ENCODE data around the gene GPS2. TPM values are rescaled to one million over a fixed set of nuclear protein-coding genes. Genes with fewer than 3 reads are reported as not detected.

The GPS2 gene
- total and polyA plus RNA-seq, 2 donors (not counting 1 experiment from before 2014, with no cell fraction given) = 137 to 225 TPM

DNA sequence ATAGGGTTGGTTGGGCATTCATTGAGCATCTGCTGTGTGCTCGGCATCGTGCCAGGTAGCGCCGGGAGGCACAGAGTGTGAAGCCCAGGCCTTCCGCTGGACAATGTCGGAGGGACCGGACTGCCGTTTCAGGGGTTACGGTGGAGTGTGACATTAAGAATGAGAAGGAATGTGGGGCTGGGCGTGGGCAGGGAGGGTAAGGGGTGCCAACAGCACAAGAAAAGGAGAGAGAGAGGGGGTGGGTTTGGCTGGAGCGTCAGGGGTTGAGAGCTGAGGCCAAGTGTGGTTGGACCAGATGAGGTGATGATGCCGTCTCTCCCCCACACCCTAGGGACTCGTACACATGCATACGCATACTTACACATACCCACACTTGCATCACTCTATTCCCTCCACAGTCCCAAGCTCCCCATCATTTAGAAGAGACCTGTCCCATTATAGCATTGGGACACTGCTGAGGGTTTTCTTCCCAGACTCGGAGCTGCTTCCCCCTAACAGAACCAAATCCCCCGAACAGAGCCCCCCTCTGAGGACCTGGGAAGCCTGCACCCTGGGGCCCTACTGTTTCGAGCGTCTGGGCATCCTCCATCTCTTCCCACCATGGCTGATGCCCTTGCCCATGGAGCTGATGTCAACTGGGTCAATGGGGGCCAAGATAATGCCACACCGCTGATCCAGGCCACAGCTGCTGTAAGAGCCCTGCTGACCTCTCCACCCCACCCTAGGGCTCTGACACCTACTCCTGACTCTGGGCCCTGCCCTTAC is 33.5 kb upstream of the GPS2 start:
- Histone ChIP-seq H3K4me1 (ENCODE audit: control insufficient read depth in 2 of 2, insufficient read depth in 2 of 2, low read length in 2 of 2) (peaks cover 14 to 27% of the 10 kb centered on the region in 2 donors), H3K9ac (ENCODE audit: low read length) (no peak overlapping the region), H3K27me3 (replicated peaks in 1 of 4; ENCODE audit: control extremely low read depth in 1 of 4, control insufficient read depth in 3 of 4, insufficient read depth in 4 of 4, low read length in 3 of 4) (no peaks in the 10 kb centered on the region), H3K27ac (ENCODE audit: low read length in 2 of 2) (peak overlapping the region in 1 of 2 donors; percentile 15), H3K79me2 (ENCODE audit: control insufficient read depth, insufficient read depth, low read length) (peaks cover 30% of the 10 kb centered on the region), H3K4me3 (ENCODE audit: control extremely low read depth in 1 of 5, extremely low read depth in 1 of 5, insufficient read depth in 1 of 5, low read depth in 2 of 5, low read length in 4 of 5) (no peak overlapping the region), H3K36me3 (replicated peaks in 1 of 2; ENCODE audit: control extremely low read depth in 1 of 2, control insufficient read depth in 1 of 2, extremely low read depth in 1 of 2, insufficient read depth in 2 of 2, low read length in 1 of 2) (peaks cover 8 to 53% of the 10 kb centered on the region in 2 experiments), H3K4me2 (replicated peaks; ENCODE audit: low read depth, low read length, poor library complexity, severe bottlenecking) (no peak overlapping the region), H3K9me3 (ENCODE audit: control extremely low read depth in 1 of 3, control insufficient read depth in 2 of 3, insufficient read depth in 1 of 3, low read length in 2 of 3) (no peaks in the 10 kb centered on the region), H4K20me1 (ENCODE audit: control insufficient read depth, insufficient read depth, low read length, poor library complexity, severe bottlenecking) (peaks cover 40% of the 10 kb centered on the region), H2AFZ (ENCODE audit: insufficient read depth, low read depth, low read length, poor library complexity, severe bottlenecking) (no peak overlapping the region)
- POLR2A ChIA-PET = interaction anchor here (0.5 to 3.0 kb wide), 5 partner anchors 12 to 177 kb away, joined by 4 to 17 read pairs (median 5); partner anchors contain the start of genes ACAP1, NEURL4 and TMEM256
- peak overlapping the region; percentile 54 for H3K27ac Mint-ChIP-seq
- ATAC-seq (ENCODE audit: low read depth) (no peak), DNase-seq (peak; percentile 10)
- peaks cover 26% of the 10 kb centered on the region for H3K4me1 Mint-ChIP-seq
- CTCF ChIA-PET = interaction anchor here (0.8 to 2.1 kb wide), 7 partner anchors 12 to 303 kb away, joined by 3 to 10 read pairs (median 4); partner anchors contain the start of gene ACAP1
- no peak overlapping the region for H3K4me3 Mint-ChIP-seq
- no peaks in the 10 kb centered on the region for H3K9me3 Mint-ChIP-seq (ENCODE audit: insufficient read depth)
- H3K27me3 Mint-ChIP-seq = no peaks in the 10 kb centered on the region
- TF ChIP-seq EZH2 (IDR thresholded peaks at IDR 0.05; ENCODE audit: borderline replicate concordance, insufficient read depth, low read depth, low read length, poor library complexity, severe bottlenecking) (no peak), CTCF (IDR thresholded peaks at IDR 0.05) (no peak)
- WGBS (ENCODE audit: insufficient coverage) = 95% methylated on average over 16 of the region's 19 CpGs
- intact Hi-C loops (cut with micrococcal nuclease) = no loop called here
